Breast epithelium (tissue), 4 donors: ENCODE results near the gene PSORS1C1. TPM values are rescaled to one million over a fixed set of nuclear protein-coding genes. Genes with fewer than 3 reads are reported as not detected.
"Not testable (repeated sequence)": the region's sequence is repeated elsewhere in the genome, so short reads cannot be mapped to it uniquely, and the experiment has no call there.

ENCODE experiments used
- DNase-seq, 2 donors: peaks; one replicate each; pipeline ENCODE4 v3.0.0-alpha.2; 2019; ENCODE audit warnings: low spot score in 2 of 2
- H3K27ac ChIP-seq, 2 donors: fragments of 200-600 bp; sonication (generic) in 1 of 2; one replicate each; pipeline ENCODE4 v1.5.1; 2016 to 2019; ENCODE audit warnings: mild to moderate bottlenecking in 1 of 2
- H3K27me3 ChIP-seq, 2 donors: fragments of 200-600 bp; sonication (generic) in 1 of 2; one replicate each; pipeline versions ENCODE4 v1.5.1 to v1.6.0; 2017 to 2019; ENCODE audit warnings: control low read depth in 1 of 2, mild to moderate bottlenecking in 1 of 2
- H3K36me3 ChIP-seq: fragments of 200-600 bp; one replicate; pipeline ENCODE4 v1.5.1; 2019
- H3K4me1 ChIP-seq, 2 donors: fragments of 200-600 bp; sonication (generic); one replicate each; pipeline ENCODE4 v1.5.1; 2016 to 2019; ENCODE audit warnings: control low read depth in 1 of 2
- H3K4me3 ChIP-seq, 3 donors: fragments of 200-600 bp; sonication (generic); 1 replicate in 2 of 3; 2 replicates in 1 of 3; pipeline ENCODE4 v1.5.1; 2016 to 2019; ENCODE audit warnings: mild to moderate bottlenecking in 3 of 3, moderate library complexity in 2 of 3
- H3K9me3 ChIP-seq, 2 donors: fragments of 200-600 bp; sonication (generic) in 1 of 2; one replicate each; pipeline ENCODE4 v1.5.1; 2016 to 2019; ENCODE audit warnings: control low read depth in 1 of 2
- CTCF ChIP-seq, 3 donors: fragments of 450-650 bp; IDR thresholded peaks; one replicate each; pipeline ENCODE4 v1.5.1; 2016 to 2017; ENCODE audit warnings: antibody characterized with exemption in 3 of 3, mild to moderate bottlenecking in 3 of 3, moderate library complexity in 3 of 3
- POLR2A ChIP-seq: fragments of 450-650 bp; IDR thresholded peaks from one replicate; pipeline ENCODE4 v1.6.1; 2016; ENCODE audit warnings: antibody characterized with exemption, mild to moderate bottlenecking, moderate library complexity
- POLR2AphosphoS5 ChIP-seq, 3 donors: sonication (generic); formaldehyde crosslinking; IDR thresholded peaks; one replicate each; pipeline ENCODE4 v1.6.1; 2017; ENCODE audit warnings: antibody characterized with exemption in 3 of 3
- intact Hi-C: fragments of 100-400 bp; cut with DNase I; formaldehyde crosslinking; loops from one replicate; pipeline ENCODE4 v1.15.1; 2023; ENCODE audit warnings: low total_unique reads
- total RNA-seq, 3 donors: library from RNA; depleted of rRNA; stranded (reverse); fragments of >200 nt; gene quantifications; one replicate each; pipeline ENCODE4 v1.1.0, GENCODE V29; 2016

The PSORS1C1 gene
- total RNA-seq, 3 donors from 2014 or later, result 0.48 to 2.0 (median 1.9) TPM

GRCh38 chr6:31163922-31164321 is 49.3 kb downstream of the PSORS1C1 start:
- no peak for TF ChIP-seq CTCF (IDR thresholded peaks at IDR 0.05)
- TF ChIP-seq POLR2AphosphoS5 (IDR thresholded peaks at IDR 0.05), result no peak
- TF ChIP-seq POLR2A, result no peak
- no peak for DNase-seq
- no peak overlapping the region for H3K4me3 ChIP-seq
- H3K36me3 ChIP-seq, result no peaks in the 10 kb centered on the region
- H3K9me3 ChIP-seq, result no peaks in the 10 kb centered on the region
- peaks cover 0 to 4% of the 10 kb centered on the region in 2 donors for H3K4me1 ChIP-seq
- no peaks in the 10 kb centered on the region for H3K27me3 ChIP-seq
- H3K27ac ChIP-seq, result no peak overlapping the region
- intact Hi-C loops, result no loop called here

GRCh38 chr6:31164475-31165063 is 50.0 kb downstream of the PSORS1C1 start:
- H3K4me3 ChIP-seq, H3K9me3 ChIP-seq, H3K4me1 ChIP-seq, DNase-seq, H3K36me3 ChIP-seq, H3K27me3 ChIP-seq, intact Hi-C loops, H3K27ac ChIP-seq: not testable (repeated sequence)

- H3K27me3 ChIP-seq, H3K4me3 ChIP-seq, intact Hi-C loops, H3K27ac ChIP-seq, DNase-seq, H3K9me3 ChIP-seq, H3K4me1 ChIP-seq, H3K36me3 ChIP-seq: not testable (repeated sequence)
Observed at GRCh38 chr6:31165064-31165832, 50.6 kb downstream of the PSORS1C1 start.

GRCh38 chr6:31165986-31166385 is 51.4 kb downstream of the PSORS1C1 start:
- Histone ChIP-seq H3K9me3 (no peaks in the 10 kb centered on the region), H3K4me1 (no peaks in the 10 kb centered on the region), H3K4me3 (no peak overlapping the region), H3K27ac (no peak overlapping the region), H3K27me3 (no peaks in the 10 kb centered on the region), H3K36me3 (no peaks in the 10 kb centered on the region)
- TF ChIP-seq CTCF (IDR thresholded peaks at IDR 0.05) (no peak), POLR2AphosphoS5 (IDR thresholded peaks at IDR 0.05) (no peak), POLR2A (no peak)
- DNase-seq, result no peak
- intact Hi-C loops, result no loop called here

- no peak for TF ChIP-seq POLR2AphosphoS5 (IDR thresholded peaks at IDR 0.05)
- TF ChIP-seq CTCF (IDR thresholded peaks at IDR 0.05), result no peak
- TF ChIP-seq POLR2A, result no peak
- intact Hi-C loops, result no loop called here
- H3K27me3 ChIP-seq, result no peaks in the 10 kb centered on the region
- H3K4me3 ChIP-seq, result no peak overlapping the region
- DNase-seq, result no peak
- no peaks in the 10 kb centered on the region for H3K36me3 ChIP-seq
- H3K9me3 ChIP-seq, result no peaks in the 10 kb centered on the region
- H3K27ac ChIP-seq, result no peak overlapping the region
- H3K4me1 ChIP-seq, result no peaks in the 10 kb centered on the region
Observed at GRCh38 chr6:31168606-31169005, 54.0 kb downstream of the PSORS1C1 start.

- no peaks in the 10 kb centered on the region for H3K4me1 ChIP-seq
- no peaks in the 10 kb centered on the region for H3K9me3 ChIP-seq
- no peaks in the 10 kb centered on the region for H3K27me3 ChIP-seq
- no peak overlapping the region for H3K4me3 ChIP-seq
- H3K27ac ChIP-seq, result no peak overlapping the region
- intact Hi-C loops, result no loop called here
- no peak for DNase-seq
- TF ChIP-seq POLR2AphosphoS5 (IDR thresholded peaks at IDR 0.05) (no peak), POLR2A (no peak)
- H3K36me3 ChIP-seq, result no peaks in the 10 kb centered on the region
Observed at GRCh38 chr6:31169123-31169857, 54.7 kb downstream of the PSORS1C1 start.

GRCh38 chr6:31169858-31170599 is 55.4 kb downstream of the PSORS1C1 start:
- H3K27me3 ChIP-seq, H3K27ac ChIP-seq, H3K4me3 ChIP-seq, H3K4me1 ChIP-seq, H3K36me3 ChIP-seq, H3K9me3 ChIP-seq, DNase-seq, intact Hi-C loops: not testable (repeated sequence)
